HepG2 (cell line): Measurements from ENCODE around the gene KRT27. TPM values are rescaled to one million over a fixed set of nuclear protein-coding genes. Genes with fewer than 3 reads are reported as not detected.
A peak's percentile ranks its signal among the peaks of the same experiment; 100 is the strongest.

ENCODE experiments used
- ATAC-seq: fragments of 200-7000 bp; cut with Tn5 transposase; 3 replicates; pipeline ENCODE4 v1.9.1; 2020; ENCODE audit warnings: mild to moderate bottlenecking, moderate library complexity
- BruUV-seq: library from RNA; stranded (reverse); fragments of 400-500 nt; replicated peaks from 2 replicates; lab custom pipeline; 2021; lab: Mats Ljungman, UMichigan
- CTCF ChIA-PET: fragments of 300-600 bp; formaldehyde crosslinking; extraction: SDS; loops from one replicate; lab custom pipeline; 2021; ENCODE audit warnings: low total read pairs, inconsistent platforms, low intra/inter-chr PET ratio; lab: Yijun Ruan, JAX
- POLR2A ChIA-PET: fragments of 350-600 bp; sonication (Branson Sonifier 250); formaldehyde crosslinking; loops from one replicate; lab custom pipeline; 2020; ENCODE audit warnings: antibody characterized with exemption, inconsistent platforms; lab: Yijun Ruan, JAX
- DNase-seq: peaks from one replicate; pipeline ENCODE4 v3.0.0-alpha.2; 2015; ENCODE audit warnings: low spot score
- FAIRE-seq: peaks from 3 replicates; lab custom pipeline; 2011; peaks lifted over from hg19 to GRCh38; lab: Jason Lieb, UNC
- H2AFZ ChIP-seq: one replicate; pipeline ENCODE4 v1.6.1; 2011; ENCODE audit warnings: low read length, inconsistent platforms
- H3K27ac ChIP-seq: fragments of 300-600 bp; 3 replicates; pipeline ENCODE4 v1.8.0; 2011; ENCODE audit warnings: mixed run types, mild to moderate bottlenecking, mixed read lengths, low read length, inconsistent platforms; ENCODE audit not compliant: insufficient read depth; ENCODE audit errors: extremely low read length
- H3K27me3 ChIP-seq, 2 experiments: fragments of 200-600 bp in 1 of 2; 2 replicates in 1 of 2; 3 replicates in 1 of 2; pipeline versions ENCODE4 v1.6.0 to v1.8.0; 2011; ENCODE audit warnings: low read length in 2 of 2, mild to moderate bottlenecking in 2 of 2, moderate library complexity in 2 of 2, inconsistent platforms in 1 of 2; ENCODE audit not compliant: insufficient read depth in 2 of 2, control insufficient read depth in 1 of 2
- H3K36me3 ChIP-seq, 2 experiments: fragments of 200-600 bp in 1 of 2; replicated peaks in 1 of 2; 2 replicates in 1 of 2; 3 replicates in 1 of 2; pipeline versions ENCODE4 v1.5.1 to v1.8.0; 2011; ENCODE audit warnings: low read length in 2 of 2, inconsistent platforms in 1 of 2; ENCODE audit not compliant: insufficient read depth in 2 of 2, control insufficient read depth in 1 of 2
- H3K4me1 ChIP-seq: 2 replicates; pipeline ENCODE4 v1.5.1; 2012; ENCODE audit warnings: low read length, inconsistent platforms; ENCODE audit not compliant: insufficient read depth
- H3K4me2 ChIP-seq: 2 replicates; pipeline ENCODE4 v1.6.0; 2011; ENCODE audit warnings: low read depth, low read length, inconsistent platforms
- H3K4me3 ChIP-seq, 3 experiments: fragments of 200-600 bp in 1 of 3; sonication (generic), shearing (Covaris generic) in 1 of 3; replicated peaks in 1 of 3; 2 replicates each; pipeline ENCODE4 v1.5.1; 2011 to 2016; ENCODE audit warnings: low read length in 3 of 3, inconsistent platforms in 2 of 3, low read depth in 2 of 3, mild to moderate bottlenecking in 2 of 3, control low read depth in 1 of 3, mixed read lengths in 1 of 3; ENCODE audit not compliant: insufficient read depth in 1 of 3
- H3K79me2 ChIP-seq: one replicate; pipeline ENCODE4 v1.6.1; 2011; ENCODE audit warnings: low read length, inconsistent platforms; ENCODE audit not compliant: insufficient read depth
- H3K9ac ChIP-seq: 2 replicates; pipeline ENCODE4 v1.6.0; 2011; ENCODE audit warnings: mild to moderate bottlenecking, low read depth, low read length, inconsistent platforms; ENCODE audit not compliant: insufficient read depth
- H3K9me3 ChIP-seq: 2 replicates; pipeline ENCODE4 v1.5.1; 2012; ENCODE audit warnings: mild to moderate bottlenecking, low read length
- H4K20me1 ChIP-seq: 2 replicates; pipeline ENCODE4 v1.6.0; 2011; ENCODE audit warnings: inconsistent platforms, mild to moderate bottlenecking, low read length, moderate library complexity; ENCODE audit not compliant: insufficient read depth
- ELF1 ChIP-seq: sonication (generic); formaldehyde crosslinking; IDR thresholded peaks from 2 replicates; pipeline ENCODE4 v1.4.0; 2020; ENCODE audit warnings: missing genetic modification reagents
- ETV5 ChIP-seq: IDR thresholded peaks from 2 replicates; pipeline ENCODE4 v1.6.1; 2018; ENCODE audit warnings: missing biosample characterization, missing genetic modification reagents, inconsistent platforms, borderline replicate concordance
- FOSL1 ChIP-seq: sonication (generic); formaldehyde crosslinking; IDR thresholded peaks from 2 replicates; pipeline ENCODE4 v1.9.0; 2021; ENCODE audit warnings: missing genetic modification reagents, borderline replicate concordance
- HNRNPH1 ChIP-seq: fragments of 200-400 bp; formaldehyde crosslinking; optimal IDR thresholded peaks from 2 replicates; pipeline ENCODE3; 2017; ENCODE audit warnings: mild to moderate bottlenecking, low read depth, low read length
- HOXA3 ChIP-seq: sonication (generic); formaldehyde crosslinking; IDR thresholded peaks from 2 replicates; pipeline ENCODE4 v1.5.0; 2020; ENCODE audit warnings: missing genetic modification reagents
- MED1 ChIP-seq: sonication (generic); formaldehyde crosslinking; IDR thresholded peaks from 2 replicates; pipeline ENCODE4 v1.4.0; 2020; ENCODE audit warnings: missing genetic modification reagents
- POGK ChIP-seq: sonication (generic); formaldehyde crosslinking; conservative IDR thresholded peaks from 2 replicates; pipeline ENCODE4 v1.8.0; 2022; ENCODE audit warnings: mild to moderate bottlenecking, moderate library complexity, missing genetic modification reagents
- PRDM15 ChIP-seq: sonication (generic); formaldehyde crosslinking; IDR thresholded peaks from 2 replicates; pipeline ENCODE4 v1.4.0; 2020; ENCODE audit warnings: missing genetic modification reagents
- SNAPC2 ChIP-seq: sonication (generic); formaldehyde crosslinking; IDR thresholded peaks from 2 replicates; pipeline ENCODE4 v1.8.1; 2022; ENCODE audit warnings: mild to moderate bottlenecking, missing genetic modification reagents
- U2AF2 ChIP-seq: fragments of 200-400 bp; formaldehyde crosslinking; IDR thresholded peaks from 2 replicates; pipeline ENCODE4 v1.6.1; 2017; ENCODE audit warnings: low read depth, mild to moderate bottlenecking, low read length
- ZFY ChIP-seq: sonication (generic); formaldehyde crosslinking; IDR thresholded peaks from 2 replicates; pipeline ENCODE4 v1.4.0; 2020; ENCODE audit warnings: missing genetic modification reagents
- ZMAT3 ChIP-seq: sonication (generic); formaldehyde crosslinking; conservative IDR thresholded peaks from 2 replicates; pipeline ENCODE4 v1.7.0; 2021; ENCODE audit warnings: missing genetic modification reagents
- ZNF281 ChIP-seq: sonication (generic); formaldehyde crosslinking; IDR thresholded peaks from 2 replicates; pipeline ENCODE4 v1.4.0; 2020; ENCODE audit warnings: missing genetic modification reagents, borderline replicate concordance
- ZNF546 ChIP-seq: sonication (generic); formaldehyde crosslinking; conservative IDR thresholded peaks from 2 replicates; pipeline ENCODE4 v1.8.1; 2023; ENCODE audit warnings: mild to moderate bottlenecking, missing genetic modification reagents
- ZSCAN22 ChIP-seq: sonication (generic); formaldehyde crosslinking; IDR thresholded peaks from 2 replicates; pipeline ENCODE4 v1.4.0; 2020; ENCODE audit warnings: mild to moderate bottlenecking, missing genetic modification reagents
- WGBS: methylation state at CpG from one replicate; pipeline ENCODE4 v1.1.6; 2017; ENCODE audit warnings: low lambda C conversion rate; 5-methylcytosine and 5-hydroxymethylcytosine counted together
- in situ Hi-C: cut with HindIII; loops from 2 replicates; pipeline ENCODE4 v1.10.0; 2017; ENCODE audit warnings: low pct_unique_long_range_greater_than_20kb; ENCODE audit not compliant: extremely low pct_ligation_motif_present
- intact Hi-C: fragments of 100-400 bp; cut with micrococcal nuclease; formaldehyde crosslinking; loops from one replicate; pipeline ENCODE4 v1.10.0; 2022; ENCODE audit not compliant: unreplicated experiment
- polyA plus RNA-seq, 8 experiments: library from polyadenylated mRNA; depleted of rRNA in 3 of 8; stranded (reverse) in 7 of 8; unstranded in 1 of 8; fragments of >200 nt; fragmentation: Illumina TruSeq in 4 of 8; extraction: Trizol in 4 of 8; gene quantifications; 2 replicates each; pipeline versions ENCODE4 v1.2.1 to v1.2.3, GENCODE V29; 2011 to 2016; ENCODE audit warnings: low read depth in 4 of 8, missing spikeins in 1 of 8, mixed read lengths in 1 of 8; ENCODE audit not compliant: insufficient read depth in 1 of 8
- total RNA-seq, 5 experiments: library from RNA; depleted of rRNA; stranded (reverse); fragments of >200 nt; fragmentation: Illumina TruSeq; extraction: Trizol; gene quantifications; 2 replicates each; pipeline ENCODE4 v1.2.3, GENCODE V29; 2016; ENCODE audit warnings: low read depth in 1 of 5

KRT27 gene
- total and polyA plus RNA-seq, 2 of the 13 experiments (the other 11 are each of a cell fraction or from before 2014, with no cell fraction given) = not detected

GRCh38 chr17:40779181-40779909 is 3.0 kb downstream of the KRT27 start (continued):
- no peak for TF ChIP-seq PRDM15 (CRISPR knock-in tag)
- TF ChIP-seq ZFY (CRISPR knock-in tag) = peak; percentile 30; the same call in 1 of the 2 replicates
- TF ChIP-seq, all 625 proteins: peak for 34

- Histone ChIP-seq H3K36me3 (no peaks in the 10 kb centered on the region), H3K4me3 (no peak overlapping the region), H3K4me1 (0 out of 2 replicates have a peak, but pooled peaks cover 8% of the 10 kb centered on the region), H4K20me1 (no peaks in the 10 kb centered on the region), H2AFZ (no peak overlapping the region), H3K27me3 (peaks cover 0 to 36% of the 10 kb centered on the region in 2 experiments; a peak in 3 of 5 replicates), H3K27ac (no peak overlapping the region), H3K4me2 (no peak overlapping the region), H3K79me2 (no peaks in the 10 kb centered on the region), H3K9me3 (no peaks in the 10 kb centered on the region), H3K9ac (no peak overlapping the region)
- intact Hi-C loops = no loop called here
- POLR2A ChIA-PET = no interaction called here
- no peak for DNase-seq
- in situ Hi-C loops = no loop called here
- no TSS peak for BruUV-seq
- WGBS = 7% methylated on average over 5 of the region's 5 CpGs
- CTCF ChIA-PET = no interaction called here
- no peak for ATAC-seq
- FAIRE-seq = no peak
- TF ChIP-seq FOSL1 (CRISPR knock-in tag) = no peak
- TF ChIP-seq ETV5 (CRISPR knock-in tag) = no peak
- TF ChIP-seq ZSCAN22 = no peak
- TF ChIP-seq ELF1 = no peak
- TF ChIP-seq SNAPC2 (CRISPR knock-in tag) = no peak
- TF ChIP-seq ZNF281 (CRISPR knock-in tag) = no peak
- TF ChIP-seq U2AF2 = no peak
- no peak for TF ChIP-seq ZMAT3 (CRISPR knock-in tag)
- no peak for TF ChIP-seq ZNF546 (CRISPR knock-in tag)
- TF ChIP-seq HNRNPH1 = no peak
- no peak for TF ChIP-seq HOXA3 (CRISPR knock-in tag)
- TF ChIP-seq MED1 (CRISPR knock-in tag) = no peak
- TF ChIP-seq POGK (CRISPR knock-in tag) = no peak
These were observed 3.9 kb downstream of the KRT27 start for GRCh38 chr17:40778461-40778860.
